GM10266 (cell line): ENCODE data around the gene UGDH.

ENCODE experiments used
- DNase-seq: peaks from one replicate; pipeline ENCODE4 v3.0.0; 2012; ENCODE audit errors: extremely low spot score
- CTCF ChIP-seq: IDR thresholded peaks from 2 replicates; pipeline ENCODE4 v1.5.1; 2012; ENCODE audit warnings: mild to moderate bottlenecking, low read depth; ENCODE audit not compliant: control insufficient read depth, insufficient read depth; ENCODE audit errors: missing control alignments

Gene UGDH

DNA sequence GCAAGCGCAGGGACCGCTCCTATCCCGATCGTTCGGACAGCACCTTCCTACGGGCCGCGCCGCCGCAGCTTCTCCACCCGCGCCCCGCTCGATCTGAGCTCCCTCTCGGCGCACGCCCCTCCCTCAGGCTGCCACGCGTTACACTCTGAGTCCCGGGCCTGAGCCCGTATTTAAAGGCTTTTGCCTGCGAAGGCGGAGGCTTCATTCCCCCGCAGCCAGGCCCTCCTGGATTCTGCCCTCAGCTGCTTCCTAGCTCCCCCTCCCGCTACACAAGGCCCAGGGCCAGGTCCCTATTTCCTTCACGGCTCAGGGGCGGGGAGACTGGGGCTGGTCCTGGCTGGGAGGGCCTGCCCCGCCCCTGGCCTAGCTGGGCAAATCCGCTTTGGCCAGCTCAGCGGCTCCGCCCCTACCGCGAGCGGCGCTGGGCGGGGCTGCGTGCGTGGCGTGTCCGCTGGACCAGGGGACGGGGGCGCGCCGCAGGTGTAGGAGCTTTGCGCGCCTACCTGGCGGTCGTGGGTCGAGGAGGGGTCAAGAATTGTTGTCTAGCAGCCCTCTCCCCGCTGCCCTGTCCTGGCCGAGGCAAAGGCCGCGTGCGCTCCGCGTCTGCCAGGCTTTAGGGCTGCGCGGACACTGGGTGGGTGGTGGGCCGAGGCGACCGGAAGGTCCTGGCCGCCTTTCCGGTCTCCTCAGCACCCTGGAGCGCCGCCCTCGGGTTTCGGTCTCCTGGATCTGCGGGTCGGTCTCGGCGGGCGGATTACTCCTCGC is at the start of gene UGDH:
TSS of gene UGDH (minus strand) at position 144 of the 765 bp plus-strand sequence. CDS start 5,927 bp downstream, outside the sequence.
- peak; percentile 97 for DNase-seq
- TF ChIP-seq CTCF, result peak; percentile 32

GRCh38 chr4:39574946-39575345 is 47.7 kb upstream of the UGDH start:
- DNase-seq, result no peak
- TF ChIP-seq CTCF, result no peak

DNA sequence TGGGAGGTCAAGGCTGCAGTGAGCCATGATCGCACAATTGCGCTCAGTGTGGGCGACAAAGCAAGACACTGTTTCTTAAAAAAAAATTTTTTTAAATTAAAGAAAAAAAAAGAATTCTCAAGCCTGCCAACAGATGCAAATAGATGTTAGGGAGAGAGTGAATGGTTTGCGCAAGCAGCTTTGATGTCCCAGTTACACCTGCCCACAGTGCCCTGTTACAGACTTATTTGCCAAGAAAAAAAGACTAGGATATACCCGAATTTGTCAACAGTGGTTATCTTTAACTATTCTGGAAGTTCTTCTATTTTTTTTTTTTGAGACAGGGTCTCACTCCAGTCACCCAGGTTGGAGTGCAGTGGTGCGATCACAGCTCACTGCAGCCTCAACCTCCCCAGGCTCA is 44.3 kb upstream of the UGDH start:
- no peak for DNase-seq
- TF ChIP-seq CTCF, result no peak

DNA sequence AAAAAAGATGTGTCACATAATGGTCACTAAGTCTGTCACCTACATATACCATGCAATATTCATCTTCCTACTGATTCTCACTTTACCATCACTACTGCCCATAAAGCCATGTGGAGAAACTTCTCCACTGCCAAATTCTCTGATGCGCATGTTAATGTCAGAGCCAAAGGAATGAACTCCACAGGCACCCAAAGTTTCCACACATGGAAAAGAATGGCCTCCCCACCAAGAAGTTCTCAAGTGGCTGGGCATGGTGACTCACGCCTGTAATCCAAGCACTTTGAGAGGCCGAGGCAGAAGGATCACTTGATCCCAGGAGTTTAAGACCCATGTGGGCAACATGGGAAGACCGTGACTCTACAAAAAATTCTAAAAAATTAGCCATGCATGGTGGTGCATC is 43.8 kb upstream of the UGDH start:
- no peak for TF ChIP-seq CTCF
- DNase-seq, result no peak

- TF ChIP-seq CTCF, result no peak
- DNase-seq, result no peak
Measured at GRCh38 chr4:39569209-39569608, 42.0 kb upstream of the UGDH start.

DNA sequence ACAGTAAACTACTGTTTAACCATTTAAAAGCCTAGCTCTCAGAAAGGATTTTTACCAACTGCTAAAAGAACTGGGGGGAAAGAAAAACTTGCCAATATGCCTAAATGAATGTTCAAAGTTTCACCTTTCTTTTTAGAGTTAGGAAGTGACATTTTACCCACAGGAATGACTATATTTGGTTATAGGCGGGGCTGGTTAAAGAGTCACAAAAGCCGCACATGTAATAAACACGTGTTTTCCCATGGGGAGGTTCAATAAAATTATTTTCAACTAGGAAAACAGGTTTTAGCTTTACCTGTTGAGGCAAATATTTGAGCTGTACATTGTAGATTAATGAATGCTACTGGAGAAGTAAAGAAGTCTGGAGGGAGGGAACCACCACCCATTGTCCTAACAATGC is 41.6 kb upstream of the UGDH start:
- peak; percentile 20 for DNase-seq
- TF ChIP-seq CTCF, result no peak

DNA sequence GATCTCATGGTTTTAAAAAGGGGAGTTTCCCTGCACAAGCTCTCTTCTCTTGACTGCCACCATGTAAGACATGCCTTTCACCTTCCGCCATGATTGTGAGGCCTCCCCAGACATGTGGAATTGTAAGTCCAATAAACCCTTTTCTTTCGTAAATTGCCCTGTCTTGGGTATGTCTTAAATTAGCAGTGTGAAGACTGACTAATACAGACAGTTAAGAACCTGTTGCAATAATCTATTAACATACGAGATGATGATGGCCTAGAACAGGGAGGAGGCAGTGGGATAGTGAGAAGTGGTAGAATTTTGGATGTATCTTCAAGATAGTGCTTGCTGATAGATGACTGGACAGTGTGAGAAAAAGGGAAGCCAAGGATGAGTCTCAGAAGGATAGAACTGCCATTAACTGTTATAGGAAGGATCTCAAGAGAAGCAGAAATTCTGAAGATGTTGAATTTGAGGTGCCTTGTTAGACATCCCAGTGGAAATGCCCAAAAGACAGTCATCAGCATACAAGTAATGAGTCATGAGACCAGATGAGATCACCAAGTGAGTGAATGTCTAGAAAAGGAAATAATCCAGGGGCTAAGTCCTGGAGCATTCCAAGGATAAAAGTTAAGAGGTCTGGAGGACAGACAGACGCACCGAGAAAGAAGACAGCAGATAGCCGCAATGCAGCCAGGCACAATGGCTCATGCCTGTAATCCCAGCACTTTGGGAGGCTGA is 38.8 kb upstream of the UGDH start:
- no peak for TF ChIP-seq CTCF
- DNase-seq, result no peak
